NCI-H748 treated with DMSO at 0.1 percent for 48 hours (cell line): ENCODE results near the gene NEMP1.
"Not testable (repeated sequence)": the region's sequence is repeated elsewhere in the genome, so short reads cannot be mapped to it uniquely, and the experiment has no call there.

Source experiments
- DNase-seq: peaks from one replicate; lab custom pipeline; 2025; lab: John Stamatoyannopoulos, UW

Gene NEMP1

GRCh38 chr12:57091638-57092528, 13.3 kb upstream of the NEMP1 start:
- DNase-seq: no peak

DNA sequence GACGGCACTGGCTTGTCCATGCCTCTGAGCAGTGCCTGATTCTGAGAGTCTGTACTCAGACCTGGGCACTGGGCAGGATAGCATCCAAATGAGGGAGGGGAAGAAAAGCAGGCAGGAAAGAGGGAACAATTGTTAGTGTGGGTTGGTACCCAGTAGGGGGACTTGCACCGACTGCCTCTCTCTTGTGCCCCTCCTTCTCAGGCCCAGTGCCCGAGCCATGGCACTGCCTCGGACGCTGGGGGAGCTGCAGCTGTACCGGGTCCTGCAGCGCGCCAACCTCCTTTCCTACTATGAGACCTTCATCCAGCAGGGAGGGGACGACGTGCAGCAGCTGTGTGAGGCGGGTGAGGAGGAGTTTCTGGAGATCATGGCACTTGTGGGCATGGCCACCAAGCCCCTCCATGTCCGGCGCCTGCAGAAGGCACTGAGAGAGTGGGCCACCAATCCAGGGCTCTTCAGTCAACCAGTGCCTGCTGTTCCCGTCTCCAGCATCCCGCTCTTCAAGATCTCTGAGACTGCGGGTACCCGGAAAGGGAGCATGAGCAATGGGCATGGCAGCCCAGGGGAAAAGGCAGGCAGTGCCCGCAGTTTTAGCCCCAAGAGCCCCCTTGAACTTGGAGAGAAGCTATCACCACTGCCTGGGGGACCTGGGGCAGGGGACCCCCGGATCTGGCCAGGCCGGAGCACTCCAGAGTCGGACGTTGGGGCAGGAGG, 12.5 kb upstream of the NEMP1 start:
- DNase-seq: no peak

GRCh38 chr12:57090490-57090889, 11.9 kb upstream of the NEMP1 start:
- no peak for DNase-seq

- no peak for DNase-seq
Observed at GRCh38 chr12:57089271-57090245, 11.0 kb upstream of the NEMP1 start.

- DNase-seq: peak; percentile 65
Observed at GRCh38 chr12:57088354-57089270, 10.0 kb upstream of the NEMP1 start, which contains the start of gene NAB2. Gene NAB2 (plus strand): TSS chr12:57089114. CDS start chr12:57089272, 158 bp downstream.

DNA sequence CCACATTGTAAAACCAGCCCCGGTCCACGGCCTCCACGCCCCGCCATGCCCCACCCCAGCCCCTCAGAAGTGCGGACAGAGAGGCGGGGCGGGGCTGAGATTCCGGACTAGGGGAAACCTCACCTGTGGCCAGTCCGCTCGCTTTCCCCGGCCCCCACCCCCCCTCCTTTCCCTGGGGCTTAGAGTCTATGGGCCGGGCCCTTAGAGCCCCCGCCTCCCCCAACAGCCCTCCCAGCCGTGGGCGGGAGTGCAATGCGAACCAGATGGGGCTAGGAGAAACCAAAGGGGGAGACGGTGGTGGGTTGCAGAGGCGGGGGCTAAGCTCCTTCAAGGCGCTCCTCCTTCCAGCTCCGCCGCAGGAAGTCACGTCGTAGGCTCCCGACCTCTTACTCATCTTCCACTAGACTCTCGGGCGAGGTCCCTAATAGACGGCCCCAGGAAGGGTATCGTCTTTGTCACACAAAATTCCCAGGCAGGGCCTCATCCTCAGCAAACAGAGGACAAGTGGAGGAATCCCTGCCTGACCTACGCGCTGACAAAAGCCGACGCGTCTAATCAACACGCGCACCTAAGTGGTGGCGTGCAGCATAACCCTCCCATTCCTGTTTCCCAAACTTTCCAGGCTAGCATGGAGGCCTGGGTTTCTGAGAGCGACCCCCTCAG, 9.2 kb upstream of the NEMP1 start:
- DNase-seq: no peak

DNA sequence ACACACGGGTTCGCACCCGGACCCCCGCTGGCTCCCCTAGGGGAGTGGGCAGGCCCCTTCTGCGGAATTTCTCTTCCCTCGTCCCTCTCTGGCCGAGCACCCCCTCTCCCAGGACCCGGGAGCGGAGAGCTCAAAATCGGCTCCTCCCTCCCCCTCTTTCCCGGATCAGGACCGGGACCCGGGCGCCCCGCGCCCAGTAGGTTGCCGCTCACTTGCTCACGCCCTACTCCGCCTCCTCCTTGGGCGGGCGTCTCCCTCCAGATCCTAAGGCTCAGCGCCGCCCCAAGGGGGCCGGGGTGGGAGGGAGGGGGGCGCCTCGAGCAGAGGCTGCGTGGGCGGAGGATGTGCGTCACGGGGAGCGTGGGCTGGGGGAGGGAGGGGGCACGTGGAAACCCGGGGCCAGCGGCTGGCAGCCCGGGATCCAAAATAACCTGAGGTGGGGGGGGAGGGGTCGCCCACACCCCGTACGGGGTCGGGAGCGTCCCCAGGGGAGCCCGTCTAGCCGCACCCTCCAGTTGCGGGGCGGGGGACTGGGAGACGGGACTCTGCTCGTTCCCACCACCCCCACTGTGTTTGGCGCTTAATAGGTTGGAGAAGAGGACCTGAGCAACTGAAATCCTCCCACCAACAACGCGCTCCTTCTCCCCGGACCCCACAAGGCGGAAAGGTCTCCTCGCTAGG, 8.6 kb upstream of the NEMP1 start:
- no peak for DNase-seq

GRCh38 chr12:57086493-57087009, 8.0 kb upstream of the NEMP1 start:
- DNase-seq: no peak

DNA sequence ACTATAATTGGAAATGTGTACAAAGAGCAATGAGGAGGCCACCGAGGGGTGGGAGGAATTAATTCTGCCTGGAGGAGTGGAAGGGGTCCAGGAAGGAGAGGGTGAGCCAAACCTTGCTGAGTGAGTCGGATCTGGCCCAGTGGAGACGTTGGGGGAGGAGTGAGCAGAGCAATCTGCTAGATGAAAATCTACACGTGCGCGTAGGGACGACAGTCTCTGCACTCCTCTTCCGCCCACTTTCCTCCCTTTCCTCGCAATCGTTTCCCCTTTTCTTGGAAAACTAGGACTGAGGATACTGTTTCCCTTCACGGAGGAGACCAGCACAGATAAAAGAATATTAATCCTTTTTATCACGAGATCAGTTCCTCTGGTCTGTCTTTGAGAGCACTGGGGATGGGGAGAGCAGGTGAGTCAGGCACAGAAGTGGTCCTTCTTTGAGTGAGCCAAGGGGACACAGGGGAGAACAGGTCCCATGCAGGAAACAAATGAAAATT, 7.5 kb upstream of the NEMP1 start:
- DNase-seq: no peak

DNA sequence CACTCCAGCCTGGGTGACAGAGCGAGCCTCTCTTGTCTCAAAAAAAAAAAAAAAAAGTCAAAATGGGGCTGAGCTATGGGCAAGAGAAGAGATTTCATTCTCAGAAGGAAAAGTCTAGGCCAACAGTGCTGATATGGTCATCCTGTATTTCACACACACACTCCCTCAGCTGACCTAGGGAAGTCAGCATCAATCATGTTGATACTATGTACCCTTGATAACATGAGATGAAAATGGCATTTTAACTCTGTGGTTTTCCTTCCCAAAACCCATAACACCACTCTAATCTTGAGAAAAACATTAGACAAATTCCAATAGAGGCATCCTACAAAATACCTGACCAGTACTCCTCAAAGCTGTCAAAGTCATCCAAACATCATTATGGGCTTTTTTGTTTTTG, 2.3 kb upstream of the NEMP1 start:
- DNase-seq: no peak

DNA sequence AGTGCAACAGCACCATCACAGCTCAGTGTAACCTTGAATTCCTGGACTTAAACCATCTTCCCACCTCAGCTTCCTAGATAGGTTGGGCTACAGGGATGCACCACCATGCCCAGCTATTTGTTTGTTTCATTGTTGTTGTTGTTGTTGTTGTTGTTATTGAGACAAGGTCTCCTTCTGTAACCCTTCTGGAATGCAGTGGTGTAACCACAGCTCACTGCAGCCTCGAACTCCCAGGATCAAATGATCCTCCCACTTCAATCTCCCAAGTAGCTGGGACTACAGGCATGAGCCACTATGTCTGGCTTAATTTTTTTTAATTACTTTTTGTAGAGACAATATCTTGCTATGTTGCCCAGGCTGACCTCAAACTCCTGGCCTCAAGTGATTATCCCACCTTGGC, 1.2 kb upstream of the NEMP1 start:
- DNase-seq: no peak

GRCh38 chr12:57073566-57074450, 4.8 kb downstream of the NEMP1 start:
- not testable (repeated sequence) for DNase-seq

GRCh38 chr12:57072661-57073060, 5.9 kb downstream of the NEMP1 start:
- DNase-seq: no peak

- peak; percentile 44 for DNase-seq
Observed at GRCh38 chr12:57069523-57069922, 9.1 kb downstream of the NEMP1 start.

DNA sequence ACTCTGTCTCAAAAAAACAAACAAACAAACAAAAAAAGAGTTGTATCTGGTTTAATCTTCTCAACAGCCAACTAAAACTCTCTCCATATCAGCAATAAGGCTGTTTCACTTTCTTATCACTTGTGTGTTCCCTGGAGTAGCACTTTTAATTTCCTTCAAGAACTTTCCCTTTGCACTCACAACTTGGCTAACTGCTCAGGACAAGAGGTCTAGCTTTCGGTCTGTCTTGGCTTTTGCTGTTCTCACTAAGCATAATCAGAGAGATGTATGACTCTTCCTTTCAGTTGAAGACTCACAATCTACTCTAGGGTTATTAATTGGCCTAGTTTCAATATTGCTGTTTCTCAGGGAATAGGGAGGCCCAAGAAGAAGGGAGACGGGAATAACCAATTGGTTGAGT, 12.3 kb downstream of the NEMP1 start:
- no peak for DNase-seq

- no peak for DNase-seq
Observed at GRCh38 chr12:57063991-57064685, 14.5 kb downstream of the NEMP1 start.

DNA sequence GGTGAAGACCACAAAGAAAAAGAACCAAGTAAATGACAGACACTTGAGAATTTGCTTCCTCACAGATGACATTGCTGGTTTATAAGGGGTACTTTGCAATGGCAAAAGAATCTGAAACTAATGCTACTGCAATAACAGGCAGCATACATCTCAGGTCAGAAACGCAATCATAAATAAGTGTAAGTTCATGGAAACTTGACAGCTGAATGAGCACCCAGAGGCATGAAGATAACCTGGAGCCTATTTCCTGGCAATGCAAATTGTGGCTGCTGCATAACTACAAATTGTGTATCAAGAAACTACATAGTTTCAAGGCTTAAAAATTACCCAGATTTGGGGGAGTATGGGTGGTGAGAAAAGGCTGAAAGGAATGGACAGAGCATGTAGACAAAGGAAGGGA, 20.1 kb downstream of the NEMP1 start:
- no peak for DNase-seq
